ENCODE results near the gene MPP7.

The MPP7 gene

DNA sequence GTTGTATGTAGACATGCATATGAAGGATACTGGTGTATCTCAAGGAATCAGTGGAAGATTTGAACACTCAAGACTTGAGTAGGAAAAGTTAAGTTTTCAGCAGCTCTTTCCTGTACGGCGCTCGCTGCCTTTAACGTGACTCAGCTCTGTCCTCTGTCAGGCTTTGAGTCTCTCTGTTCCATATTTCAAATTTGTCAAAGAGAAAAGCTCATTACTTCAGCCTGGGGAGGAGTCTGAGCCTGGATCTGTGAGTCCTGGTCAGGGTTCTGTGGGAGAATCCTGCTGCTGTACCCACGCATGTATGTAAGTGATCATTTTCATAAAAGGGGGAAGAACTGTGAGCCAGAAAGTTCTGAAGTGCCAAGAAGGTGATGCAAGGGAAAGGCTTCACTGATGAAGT lies 13.8 kb upstream of the MPP7 start:
- no peak for TF ChIP-seq GATA2 (IDR thresholded peaks at IDR 0.05; ENCODE audit: low read depth, low read length)
- TF ChIP-seq GATA3 (IDR thresholded peaks at IDR 0.05; ENCODE audit: low read depth, low read length), result no peak

- TF ChIP-seq GATA2 (IDR thresholded peaks at IDR 0.05; ENCODE audit: low read depth, low read length) (no peak), GATA3 (IDR thresholded peaks at IDR 0.05; ENCODE audit: low read depth, low read length) (no peak)
Measured at GRCh38 chr10:28315140-28315539, 12.3 kb upstream of the MPP7 start.

GRCh38 chr10:28314211-28314610 lies 11.3 kb upstream of the MPP7 start:
- TF ChIP-seq GATA2 (IDR thresholded peaks at IDR 0.05; ENCODE audit: low read depth, low read length) (no peak), GATA3 (IDR thresholded peaks at IDR 0.05; ENCODE audit: low read depth, low read length) (no peak)

DNA sequence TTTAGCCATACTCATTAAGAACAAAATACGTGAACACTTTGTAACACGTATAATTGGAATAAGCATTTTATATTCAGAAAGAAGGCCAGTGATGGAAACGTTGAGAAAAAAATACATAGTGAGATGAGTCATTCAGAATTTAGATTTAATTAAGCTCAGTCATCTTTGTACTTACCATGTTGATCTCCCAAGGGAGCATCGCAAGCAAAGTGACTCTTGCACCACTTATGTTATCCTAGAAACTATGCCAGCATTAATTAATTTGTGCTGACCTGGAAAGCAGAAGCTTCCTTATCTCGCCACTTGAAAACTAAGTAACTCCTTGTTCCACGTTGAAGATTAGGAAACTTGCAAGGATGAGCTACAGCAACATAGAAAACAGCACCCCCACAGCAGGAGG lies 9.7 kb upstream of the MPP7 start:
- TF ChIP-seq GATA2 (IDR thresholded peaks at IDR 0.05; ENCODE audit: low read depth, low read length), result no peak
- TF ChIP-seq GATA3 (IDR thresholded peaks at IDR 0.05; ENCODE audit: low read depth, low read length), result no peak

DNA sequence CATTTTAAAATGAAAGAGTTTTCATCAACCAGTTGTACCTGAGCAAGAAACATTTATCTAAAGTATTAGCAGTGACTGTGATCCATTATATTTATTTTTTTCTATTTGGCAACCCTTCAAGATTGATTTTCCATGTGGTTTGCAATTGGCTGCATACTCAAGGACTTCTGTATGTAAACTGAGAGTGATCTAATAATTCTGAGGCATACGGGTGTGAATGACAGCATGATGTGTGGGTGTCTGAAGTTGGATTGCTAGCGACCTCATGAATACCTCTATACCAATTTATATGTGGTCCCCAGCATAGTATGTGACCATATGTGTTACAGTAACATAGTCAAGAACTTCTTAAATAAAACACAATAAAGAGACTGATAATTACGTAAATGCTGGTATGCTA lies 8.2 kb upstream of the MPP7 start:
- TF ChIP-seq GATA3 (IDR thresholded peaks at IDR 0.05; ENCODE audit: low read depth, low read length) (no peak), GATA2 (IDR thresholded peaks at IDR 0.05; ENCODE audit: low read depth, low read length) (no peak)

DNA sequence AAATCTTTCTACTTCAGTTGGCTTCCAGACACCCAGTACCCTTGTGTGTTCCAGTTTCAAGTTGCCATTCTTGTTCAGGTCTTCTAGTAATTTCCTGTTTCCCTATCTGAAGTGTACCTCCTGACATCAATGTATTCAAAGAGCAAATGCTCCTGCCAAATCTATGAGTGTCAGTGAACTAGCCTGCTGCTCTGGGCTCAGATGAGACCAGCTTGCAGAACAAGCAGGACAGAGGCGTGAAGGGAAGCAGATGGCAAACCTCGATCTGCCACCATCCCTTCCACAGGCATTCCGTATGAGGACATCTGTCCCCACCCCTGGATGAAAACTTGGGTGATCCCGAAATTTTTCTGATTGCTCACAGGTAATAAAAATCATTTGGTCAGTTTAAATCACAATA lies 4.4 kb upstream of the MPP7 start:
- TF ChIP-seq GATA2 (IDR thresholded peaks at IDR 0.05; ENCODE audit: low read depth, low read length), result no peak
- TF ChIP-seq GATA3 (IDR thresholded peaks at IDR 0.05; ENCODE audit: low read depth, low read length), result no peak

DNA sequence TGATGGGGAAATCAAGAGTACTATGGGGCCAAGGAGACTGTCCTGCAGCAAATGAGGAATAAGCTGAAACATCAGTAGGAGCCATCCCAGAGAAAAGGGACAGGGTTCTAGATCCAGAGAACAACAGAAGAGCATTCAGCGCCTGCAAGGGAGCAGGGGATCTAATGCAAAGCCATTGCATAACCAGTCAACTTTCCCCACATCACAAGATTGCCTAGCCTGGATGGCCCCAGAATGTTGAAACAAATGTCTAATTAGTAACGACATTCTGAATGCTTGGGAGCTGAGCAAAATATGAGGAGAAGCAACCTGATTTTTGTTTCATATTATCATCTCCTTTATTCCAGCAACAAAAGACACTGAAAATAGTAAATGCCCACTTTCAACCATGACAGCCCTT lies 2.7 kb upstream of the MPP7 start:
- no peak for TF ChIP-seq GATA3 (IDR thresholded peaks at IDR 0.05; ENCODE audit: low read depth, low read length)
- no peak for TF ChIP-seq GATA2 (IDR thresholded peaks at IDR 0.05; ENCODE audit: low read depth, low read length)

- TF ChIP-seq GATA2 (IDR thresholded peaks at IDR 0.05; ENCODE audit: low read depth, low read length) (no peak), GATA3 (IDR thresholded peaks at IDR 0.05; ENCODE audit: low read depth, low read length) (no peak)
Measured at GRCh38 chr10:28304032-28304571, 1.2 kb upstream of the MPP7 start.

DNA sequence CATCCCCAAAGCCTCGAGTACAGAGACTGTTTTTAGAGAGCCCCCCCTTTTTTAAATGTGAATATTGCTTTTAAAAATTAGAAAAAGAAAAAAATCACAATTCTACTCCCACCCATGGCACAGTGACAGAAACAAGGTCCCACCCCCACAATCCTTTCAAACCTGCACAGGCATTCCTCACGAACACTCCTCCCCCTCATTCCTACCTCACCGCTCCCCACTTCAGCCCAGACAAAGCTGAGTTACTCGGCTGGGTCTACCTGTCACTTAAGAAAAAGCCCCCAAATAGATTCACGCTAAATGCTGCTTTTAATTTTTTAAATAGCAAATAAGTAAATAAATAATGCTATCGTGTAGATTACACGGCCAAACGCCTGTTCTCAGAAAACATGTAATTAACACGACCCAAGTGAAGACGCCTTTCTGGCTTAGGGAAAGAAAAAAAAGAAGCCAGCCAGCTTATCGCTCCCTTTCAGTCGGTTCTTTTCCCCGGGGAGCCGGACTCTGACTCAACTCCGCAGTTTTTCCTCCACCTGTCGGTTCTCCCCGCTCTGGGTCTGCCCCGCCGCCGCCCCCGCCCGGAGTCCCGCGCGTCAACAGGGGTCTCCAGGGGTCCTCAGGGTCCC lies 739 bp downstream of the MPP7 start:
- TF ChIP-seq GATA3 (IDR thresholded peaks at IDR 0.05; ENCODE audit: low read depth, low read length) (no peak), GATA2 (IDR thresholded peaks at IDR 0.05; ENCODE audit: low read depth, low read length) (no peak)

DNA sequence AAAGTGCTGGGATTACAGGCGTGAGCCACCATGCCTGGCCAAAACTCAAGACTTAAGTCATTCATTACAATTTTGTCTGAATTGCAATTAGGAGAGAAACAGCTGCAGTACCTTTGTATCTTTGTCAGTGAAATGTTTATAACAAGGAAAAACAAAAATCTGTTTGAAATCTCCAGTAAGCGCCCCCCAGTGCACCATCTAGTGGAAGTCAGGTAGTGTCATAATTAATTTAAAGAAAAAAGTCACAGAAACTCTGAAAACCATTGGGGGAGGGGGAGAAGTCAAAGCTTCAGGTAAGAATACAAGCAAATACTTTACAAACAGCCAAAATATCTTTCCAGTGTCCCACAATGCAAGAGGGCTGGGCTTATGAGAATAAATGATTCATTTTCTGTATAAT lies 2.8 kb downstream of the MPP7 start:
- TF ChIP-seq GATA2 (IDR thresholded peaks at IDR 0.05; ENCODE audit: low read depth, low read length) (no peak), GATA3 (IDR thresholded peaks at IDR 0.05; ENCODE audit: low read depth, low read length) (no peak)

DNA sequence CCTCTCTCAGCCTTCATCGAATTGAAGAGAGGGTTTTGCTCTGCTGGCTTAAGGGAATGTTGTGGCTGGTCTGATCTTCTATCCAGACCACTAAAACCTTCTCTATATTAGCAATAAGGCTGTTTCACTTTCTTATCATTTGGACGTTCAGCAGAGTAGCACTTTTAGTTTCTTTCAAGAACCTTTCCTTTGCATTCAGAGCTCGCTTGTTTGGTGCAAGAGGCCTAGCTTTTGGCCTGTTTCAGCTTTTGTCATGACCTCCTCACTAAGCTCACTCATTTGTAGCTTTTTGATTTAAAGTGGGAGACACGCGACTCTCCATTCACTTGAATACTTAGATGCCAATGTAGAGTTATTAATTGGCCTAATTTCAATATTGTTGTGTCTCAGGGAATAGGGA lies 3.9 kb downstream of the MPP7 start:
- TF ChIP-seq GATA2 (IDR thresholded peaks at IDR 0.05; ENCODE audit: low read depth, low read length) (no peak), GATA3 (IDR thresholded peaks at IDR 0.05; ENCODE audit: low read depth, low read length) (no peak)

DNA sequence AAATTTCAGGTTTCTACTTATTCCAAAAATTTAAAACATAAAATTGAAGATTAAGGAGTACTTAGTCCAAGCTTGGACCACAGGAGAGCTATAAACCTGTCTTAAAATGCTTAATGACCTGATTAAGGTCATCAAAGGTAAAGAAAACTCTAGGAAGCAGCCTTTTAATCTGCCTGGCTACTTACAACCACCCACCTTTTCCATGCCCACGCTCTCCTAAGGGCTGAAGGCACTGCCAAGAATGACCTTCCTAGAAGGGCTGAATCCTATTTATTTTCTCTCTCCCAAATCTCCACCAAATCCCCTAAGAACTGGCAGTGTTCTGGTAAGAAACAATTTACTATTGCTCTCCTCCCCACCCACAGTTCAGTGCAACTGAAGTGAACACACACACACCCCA lies 6.8 kb downstream of the MPP7 start:
- no peak for TF ChIP-seq GATA2 (IDR thresholded peaks at IDR 0.05; ENCODE audit: low read depth, low read length)
- no peak for TF ChIP-seq GATA3 (IDR thresholded peaks at IDR 0.05; ENCODE audit: low read depth, low read length)

DNA sequence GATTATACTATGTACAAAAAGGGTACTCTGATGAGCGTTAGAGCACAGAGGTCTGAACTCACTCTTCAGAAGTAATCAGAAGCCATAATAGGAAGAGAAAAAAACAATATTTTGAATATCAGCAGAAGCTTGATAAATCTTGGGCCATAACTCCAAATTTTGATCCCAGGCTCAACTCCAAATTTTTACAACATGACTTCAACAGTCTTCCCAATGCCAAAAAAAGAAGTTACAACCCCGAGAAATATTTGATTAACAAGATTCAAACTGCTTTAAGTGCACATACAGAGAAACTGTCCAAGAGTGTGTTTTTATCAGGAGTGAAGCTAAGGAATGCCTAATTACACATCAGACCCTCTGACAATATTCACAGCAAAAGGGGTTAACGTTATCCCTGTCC lies 7.5 kb downstream of the MPP7 start:
- TF ChIP-seq GATA2 (IDR thresholded peaks at IDR 0.05; ENCODE audit: low read depth, low read length) (no peak), GATA3 (IDR thresholded peaks at IDR 0.05; ENCODE audit: low read depth, low read length) (no peak)

DNA sequence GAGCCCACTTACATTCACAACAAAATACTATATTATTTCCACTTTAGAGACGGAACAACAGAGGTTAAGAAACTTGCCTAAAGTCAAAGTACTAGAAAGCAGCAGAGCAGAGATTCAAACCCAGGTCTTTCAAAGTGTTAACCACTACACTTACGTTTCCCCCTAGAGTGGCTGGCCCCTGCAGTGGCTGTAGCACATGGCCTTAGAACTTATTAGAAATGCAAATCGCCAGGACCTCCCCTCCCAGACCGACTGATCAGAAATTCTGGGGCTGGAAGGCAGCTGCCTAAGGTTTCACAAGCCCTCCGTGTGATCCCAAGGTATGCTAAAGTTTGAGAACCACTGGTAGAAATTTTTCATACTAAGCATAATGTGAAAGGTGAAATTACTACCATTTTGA lies 8.1 kb downstream of the MPP7 start:
- TF ChIP-seq GATA2 (IDR thresholded peaks at IDR 0.05; ENCODE audit: low read depth, low read length) (no peak), GATA3 (IDR thresholded peaks at IDR 0.05; ENCODE audit: low read depth, low read length) (no peak)

DNA sequence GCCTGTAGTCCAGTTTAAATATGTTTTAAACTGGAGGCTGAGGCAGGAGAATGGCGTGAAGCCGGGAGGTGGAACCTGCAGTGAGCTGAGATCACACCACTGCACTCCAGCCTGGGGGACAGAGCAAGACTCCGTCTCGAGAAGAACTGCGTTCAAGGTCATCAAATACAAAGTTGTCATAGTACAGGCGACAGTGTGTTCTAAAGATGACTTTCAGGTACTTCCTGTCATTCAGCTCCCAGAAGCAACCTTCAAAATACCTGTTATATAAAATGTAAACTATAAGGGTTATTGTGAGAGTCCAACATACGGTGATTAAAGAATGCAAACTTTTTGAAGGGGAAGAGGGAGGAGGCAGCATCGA lies 8.7 kb downstream of the MPP7 start:
- TF ChIP-seq GATA3 (IDR thresholded peaks at IDR 0.05; ENCODE audit: low read depth, low read length) (no peak), GATA2 (IDR thresholded peaks at IDR 0.05; ENCODE audit: low read depth, low read length) (no peak)

Data from SH-SY5Y (cell line).